HepG2 (cell line): ENCODE results near the gene BCL6B.

Source experiments
- POLR2AphosphoS2 ChIP-seq: IDR thresholded peaks from 2 replicates; pipeline ENCODE4 v1.6.1; 2011; ENCODE audit warnings: low read depth, low read length, improper control_type of control experiment
- SIN3A ChIP-seq: IDR thresholded peaks from 2 replicates; pipeline ENCODE4 v1.6.1; 2011; ENCODE audit warnings: low read depth, mild to moderate bottlenecking, control low read depth, low read length, borderline replicate concordance
- TF ChIP-seq, protein P1 (sequence below): sonication (generic); formaldehyde crosslinking; IDR thresholded peaks from 2 replicates; pipeline ENCODE4 v1.5.0; 2020; ENCODE audit warnings: missing genetic modification reagents, mild to moderate bottlenecking, borderline replicate concordance

DNA sequence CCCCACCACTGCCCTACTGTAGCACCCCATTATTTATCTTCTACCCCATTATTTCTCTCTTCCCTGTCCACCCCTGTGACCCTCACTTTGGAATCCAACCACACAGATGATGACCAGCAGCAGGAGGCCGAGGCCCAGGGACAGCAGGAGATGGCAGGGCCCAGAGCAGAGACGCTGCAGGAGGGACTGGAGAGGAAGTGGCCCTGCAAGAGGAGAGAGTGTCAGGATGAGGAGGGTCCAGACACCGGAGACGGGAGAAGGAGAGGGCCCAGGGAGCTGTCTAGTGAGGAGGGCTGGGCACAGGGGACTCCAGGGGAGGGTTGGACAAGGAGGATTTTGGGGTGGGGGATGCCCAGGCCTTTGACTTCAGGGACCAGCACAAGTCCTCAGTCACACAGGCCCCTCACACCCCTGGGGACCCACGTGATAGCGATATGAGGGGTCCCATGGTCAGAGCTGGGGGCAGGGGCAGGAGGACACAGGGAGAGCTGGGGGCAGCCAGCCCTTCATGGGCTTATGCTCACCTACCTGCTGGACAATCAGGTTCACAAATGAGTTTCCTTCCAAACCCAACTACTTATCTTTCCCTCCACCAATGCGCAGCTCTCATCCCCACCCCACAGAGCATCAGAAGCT, 55.2 kb downstream of the BCL6B start:
- TF ChIP-seq POLR2AphosphoS2 (no peak), SIN3A (no peak)
- TF ChIP-seq, protein P1, sequence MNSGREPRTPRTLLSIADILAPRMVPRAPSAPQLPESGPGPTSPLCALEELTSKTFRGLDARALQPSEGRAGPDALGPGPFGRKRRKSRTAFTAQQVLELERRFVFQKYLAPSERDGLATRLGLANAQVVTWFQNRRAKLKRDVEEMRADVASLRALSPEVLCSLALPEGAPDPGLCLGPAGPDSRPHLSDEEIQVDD (CRISPR knock-in tag) = no peak
